Measurements from ENCODE around the gene HAL. TPM values are rescaled to one million over a fixed set of nuclear protein-coding genes. Genes with fewer than 3 reads are reported as not detected.
"Not testable (repeated sequence)": the region's sequence is repeated elsewhere in the genome, so short reads cannot be mapped to it uniquely, and the experiment has no call there.

The HAL gene
- total RNA-seq, 1 donor from 2014 or later: 2.2 TPM

GRCh38 chr12:95975491-95975890 lies 20.7 kb downstream of the HAL start:
- DNase-seq: no peak

GRCh38 chr12:95974358-95974757 lies 21.8 kb downstream of the HAL start:
- no peak for DNase-seq

GRCh38 chr12:95972832-95973456 lies 23.2 kb downstream of the HAL start:
- DNase-seq: no peak

- no peak for DNase-seq
Observed at GRCh38 chr12:95970905-95971304, 25.2 kb downstream of the HAL start.

- DNase-seq: not testable (repeated sequence)
Observed at GRCh38 chr12:95969116-95969515, 27.0 kb downstream of the HAL start.

GRCh38 chr12:95967301-95967700 lies 28.8 kb downstream of the HAL start:
- DNase-seq: no peak

GRCh38 chr12:95966287-95966870 lies 29.8 kb downstream of the HAL start:
- no peak for DNase-seq

- no peak for DNase-seq
Observed at GRCh38 chr12:95963096-95963495, 33.0 kb downstream of the HAL start.

- no peak for DNase-seq
Observed at GRCh38 chr12:95962222-95962621, 33.9 kb downstream of the HAL start.

GRCh38 chr12:95960241-95960640 lies 35.9 kb downstream of the HAL start:
- no peak for DNase-seq

- no peak for DNase-seq
Observed at GRCh38 chr12:95959107-95959506, 37.0 kb downstream of the HAL start.

- no peak for DNase-seq
Observed at GRCh38 chr12:95956557-95957145, 39.5 kb downstream of the HAL start.

- DNase-seq: no peak
Observed at GRCh38 chr12:95955549-95956159, 40.5 kb downstream of the HAL start.

- DNase-seq: no peak
Observed at GRCh38 chr12:95953000-95953399, 43.1 kb downstream of the HAL start.

GRCh38 chr12:95951515-95951914 lies 44.6 kb downstream of the HAL start:
- no peak for DNase-seq

GRCh38 chr12:95949477-95950206 lies 46.5 kb downstream of the HAL start:
- no peak for DNase-seq

- no peak for DNase-seq
Observed at GRCh38 chr12:95944108-95944704, 51.9 kb downstream of the HAL start.

GRCh38 chr12:95943330-95943842 lies 52.8 kb downstream of the HAL start, which contains the start of gene AMDHD1:
Gene AMDHD1, plus strand, starts transcription at chr12:95943331. Its CDS starts 68 bp downstream, at chr12:95943399.
- DNase-seq: no peak

GRCh38 chr12:95942524-95943329 lies 53.4 kb downstream of the HAL start, which contains the start of gene CCDC38:
Gene CCDC38, minus strand, starts transcription at chr12:95942614. Its CDS starts 6,105 bp downstream, at chr12:95936509.
- peak; percentile 58 for DNase-seq

GRCh38 chr12:95942101-95942523 lies 54.0 kb downstream of the HAL start:
- no peak for DNase-seq

- no peak for DNase-seq
Observed at GRCh38 chr12:95940514-95940913, 55.6 kb downstream of the HAL start.
